GM18505 (cell line): ENCODE results near the gene IFIT2.

Source experiments
- ATAC-seq: cut with Tn5 transposase; IDR thresholded peaks from one replicate; pipeline ENCODE4 v1.9.1; 2021; ENCODE audit not compliant: unreplicated experiment
- POLR2A ChIP-seq: IDR thresholded peaks from 4 replicates; pipeline ENCODE4 v1.6.1; 2011; ENCODE audit warnings: borderline replicate concordance; ENCODE audit not compliant: insufficient read depth, insufficient read length; ENCODE audit errors: extremely low read depth

Gene IFIT2

DNA sequence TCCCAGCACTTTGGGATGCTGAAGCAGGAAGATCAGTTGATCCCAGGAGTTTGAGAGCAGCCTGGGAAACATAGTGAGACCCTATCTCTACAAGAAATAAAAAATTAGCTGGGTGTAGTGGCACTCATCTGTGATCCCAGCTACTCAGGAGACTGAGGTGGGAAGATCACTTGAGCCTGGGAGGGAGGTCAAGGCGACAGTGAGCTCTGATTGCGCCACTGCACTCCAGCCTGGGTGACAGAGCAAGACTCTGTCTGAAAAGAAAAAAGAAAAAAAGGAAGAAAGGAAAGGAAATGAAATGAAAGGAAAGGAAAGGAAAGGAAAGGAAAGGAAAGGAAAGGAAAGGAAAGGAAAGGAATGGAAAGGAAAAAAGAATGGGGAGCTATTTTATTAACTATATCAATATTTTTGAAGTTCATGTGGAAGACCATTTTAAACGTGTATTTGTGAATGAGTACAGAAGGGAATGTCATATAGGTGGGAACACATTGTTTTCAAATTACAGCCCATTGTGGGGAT, 7.1 kb upstream of the IFIT2 start:
- TF ChIP-seq POLR2A = no peak
- no peak for ATAC-seq

DNA sequence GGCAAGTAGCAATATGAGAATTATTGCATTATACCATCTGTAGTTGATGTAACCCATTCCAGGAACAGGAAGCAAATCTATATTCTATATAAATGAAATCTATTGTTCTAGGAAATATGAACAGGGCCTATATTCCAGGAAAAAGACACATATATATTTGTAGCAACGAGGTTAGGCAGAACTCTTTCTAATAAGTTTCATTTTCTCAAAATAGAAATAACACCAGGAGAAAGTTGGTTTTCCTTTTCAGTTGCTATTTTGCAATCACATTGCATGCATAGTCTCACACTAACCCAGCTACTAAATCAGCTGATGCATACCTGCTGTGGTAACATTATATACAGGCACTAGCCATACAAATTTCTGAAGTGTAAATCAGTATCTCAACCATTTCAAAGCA, 6.2 kb upstream of the IFIT2 start:
- no peak for ATAC-seq

DNA sequence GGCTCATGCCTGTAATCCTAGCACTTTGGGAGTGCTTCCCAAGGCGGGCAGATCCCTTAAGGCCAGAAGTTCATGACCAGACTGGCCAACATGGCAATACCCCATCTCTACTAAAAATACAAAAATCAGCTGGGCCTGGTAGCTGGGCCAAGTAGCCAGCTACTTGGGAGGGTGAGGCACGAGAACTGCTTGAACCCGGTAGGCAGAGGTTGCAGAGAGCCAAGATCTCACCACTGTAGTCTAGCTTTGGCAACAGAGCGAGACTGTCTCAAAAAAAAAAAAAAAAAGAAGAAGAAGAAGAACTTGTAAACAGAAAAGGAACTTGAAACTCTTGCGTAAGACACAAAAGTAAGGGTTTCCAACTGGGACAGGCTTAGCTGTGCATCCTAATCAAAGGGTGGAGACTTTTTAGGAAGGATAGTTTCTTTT, 5.6 kb upstream of the IFIT2 start:
- no peak for ATAC-seq
- TF ChIP-seq POLR2A = no peak

More for the DNA sequence above, 6.2 kb upstream of the IFIT2 start:
- TF ChIP-seq POLR2A = no peak

DNA sequence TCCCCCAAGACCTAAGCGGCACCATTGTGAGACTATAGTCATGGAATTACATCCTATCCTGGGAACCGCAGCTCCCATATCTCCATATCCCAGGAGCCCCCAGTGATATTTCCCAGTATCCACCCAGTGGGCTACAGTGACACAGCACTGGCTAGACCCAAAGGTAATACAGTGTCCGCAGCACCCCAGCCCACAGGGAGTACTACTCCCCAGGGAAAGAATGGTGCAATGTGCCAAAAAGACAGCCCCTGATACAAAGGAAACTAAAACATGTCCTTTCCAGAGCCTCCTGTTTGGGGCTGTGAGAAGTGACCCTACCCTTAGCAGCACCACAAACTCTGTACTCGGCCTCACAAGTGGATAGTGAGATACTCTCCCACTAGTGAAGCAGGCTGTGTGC, 4.5 kb upstream of the IFIT2 start:
- ATAC-seq = no peak
- TF ChIP-seq POLR2A = no peak

GRCh38 chr10:89297791-89298190, 4.1 kb upstream of the IFIT2 start:
- TF ChIP-seq POLR2A = no peak
- no peak for ATAC-seq

DNA sequence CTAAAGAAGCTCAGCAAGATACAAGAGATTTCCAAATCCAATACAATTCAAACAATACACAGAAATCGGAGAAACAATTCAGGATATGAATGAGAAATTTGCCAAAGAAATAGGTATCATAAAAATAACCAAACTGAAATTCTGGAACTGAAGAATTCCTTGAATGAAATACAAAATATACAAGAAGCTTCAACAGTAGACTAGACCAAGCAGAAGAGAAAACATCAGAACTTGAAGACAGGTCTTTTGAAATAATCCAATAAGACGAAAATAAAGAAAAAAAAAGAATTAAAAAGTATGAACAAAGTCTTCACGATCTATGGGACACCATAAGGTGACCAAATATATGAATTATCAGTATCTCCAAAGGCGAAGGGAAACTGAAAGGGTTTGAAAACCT, 2.8 kb upstream of the IFIT2 start:
- no peak for ATAC-seq

GRCh38 chr10:89301232-89301631, 614 bp upstream of the IFIT2 start:
- no peak for ATAC-seq
- TF ChIP-seq POLR2A = no peak

More for the DNA sequence above, 2.8 kb upstream of the IFIT2 start:
- TF ChIP-seq POLR2A = no peak

DNA sequence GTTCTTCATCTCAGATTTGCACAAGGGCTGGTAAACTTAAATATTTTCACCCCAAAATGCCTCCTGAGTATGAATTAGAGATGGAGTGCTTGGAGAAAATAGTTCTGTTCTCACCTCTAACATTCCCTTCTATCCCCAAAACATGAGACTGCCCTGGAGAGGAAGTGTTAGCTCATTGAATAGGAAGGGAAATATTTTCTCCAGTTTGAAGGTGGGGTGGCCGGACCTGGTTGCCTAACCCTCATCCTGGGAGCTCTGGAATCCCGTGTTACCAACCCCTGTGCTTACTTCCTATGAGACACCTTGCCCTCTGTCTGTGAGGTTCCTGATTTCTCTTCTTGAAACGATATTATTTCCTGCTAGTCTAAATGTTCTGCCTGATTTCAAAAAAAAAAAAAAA, 779 bp downstream of the IFIT2 start:
- TF ChIP-seq POLR2A = no peak
- no peak for ATAC-seq

- no peak for TF ChIP-seq POLR2A
- ATAC-seq = no peak
Measured at GRCh38 chr10:89303161-89303560, 1.3 kb downstream of the IFIT2 start.

GRCh38 chr10:89304026-89304425, 2.2 kb downstream of the IFIT2 start:
- TF ChIP-seq POLR2A = no peak
- ATAC-seq = no peak

DNA sequence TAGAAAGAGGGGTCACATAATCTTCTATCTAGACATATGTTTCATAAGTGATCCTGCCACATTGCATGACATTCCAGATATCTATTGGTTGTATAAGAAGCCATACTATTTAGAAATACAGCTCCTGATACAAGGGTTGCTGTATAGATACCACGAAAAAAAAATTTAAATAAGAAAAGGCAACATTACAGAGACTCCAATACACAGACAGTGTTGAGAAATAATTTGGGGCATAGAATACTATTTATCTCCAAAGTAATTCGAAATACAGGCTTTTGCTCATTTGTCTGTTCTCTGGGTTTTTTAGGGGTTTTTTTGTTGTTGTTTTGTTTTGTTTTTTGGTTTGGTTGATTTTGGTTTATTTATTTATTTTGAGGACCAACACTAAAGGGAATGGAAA, 2.6 kb downstream of the IFIT2 start:
- TF ChIP-seq POLR2A = no peak
- no peak for ATAC-seq

DNA sequence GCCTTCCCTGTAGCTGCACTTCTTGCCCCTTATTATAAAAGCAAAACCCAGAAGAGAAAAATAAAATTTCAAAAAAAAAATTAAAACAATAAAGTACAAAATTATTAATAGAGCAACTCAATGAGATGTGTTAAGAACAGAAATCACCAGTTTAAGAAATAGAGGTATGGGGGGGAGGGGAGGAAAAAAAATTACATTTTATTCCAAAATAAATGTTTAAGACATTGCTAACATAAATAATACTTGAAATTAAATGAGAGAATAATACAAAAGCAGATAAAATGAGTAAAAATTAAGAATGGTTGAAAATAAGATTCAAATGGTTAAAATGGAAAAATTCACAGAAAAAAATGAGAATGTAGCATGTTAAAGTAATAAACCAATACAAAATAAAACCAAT, 3.1 kb downstream of the IFIT2 start:
- ATAC-seq = no peak
- TF ChIP-seq POLR2A = no peak

GRCh38 chr10:89305766-89306433, 4.1 kb downstream of the IFIT2 start:
- ATAC-seq = no peak
- no peak for TF ChIP-seq POLR2A

- no peak for ATAC-seq
- TF ChIP-seq POLR2A = no peak
Measured at GRCh38 chr10:89306434-89307268, 4.8 kb downstream of the IFIT2 start.
